HG02981 (cell line): ENCODE data around the gene RAF1.

ENCODE experiments used
- ATAC-seq: cut with Tn5 transposase; IDR thresholded peaks from one replicate; pipeline ENCODE4 v1.9.1; 2021; ENCODE audit warnings: mild to moderate bottlenecking, moderate library complexity; ENCODE audit not compliant: unreplicated experiment

The RAF1 gene

DNA sequence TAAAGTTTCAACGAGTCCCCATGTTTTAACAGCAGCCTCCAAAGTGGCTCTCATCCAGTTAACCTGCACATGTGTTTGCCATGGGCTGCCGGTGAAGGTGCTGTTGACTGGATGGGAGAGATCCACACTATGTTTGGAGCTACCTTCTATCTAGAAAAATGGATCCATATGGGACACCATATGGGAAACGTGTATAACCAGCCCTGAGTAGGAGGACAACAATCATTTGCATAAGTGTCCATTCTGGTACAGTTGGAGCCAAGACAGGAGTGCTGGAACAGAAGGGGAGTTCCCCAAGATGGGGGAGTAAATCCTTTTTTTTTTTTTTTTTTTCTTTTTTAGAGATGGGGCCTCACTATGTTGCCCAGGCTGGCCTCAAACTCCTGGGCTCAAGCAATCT, 70.4 kb downstream of the RAF1 start:
- ATAC-seq: no peak

DNA sequence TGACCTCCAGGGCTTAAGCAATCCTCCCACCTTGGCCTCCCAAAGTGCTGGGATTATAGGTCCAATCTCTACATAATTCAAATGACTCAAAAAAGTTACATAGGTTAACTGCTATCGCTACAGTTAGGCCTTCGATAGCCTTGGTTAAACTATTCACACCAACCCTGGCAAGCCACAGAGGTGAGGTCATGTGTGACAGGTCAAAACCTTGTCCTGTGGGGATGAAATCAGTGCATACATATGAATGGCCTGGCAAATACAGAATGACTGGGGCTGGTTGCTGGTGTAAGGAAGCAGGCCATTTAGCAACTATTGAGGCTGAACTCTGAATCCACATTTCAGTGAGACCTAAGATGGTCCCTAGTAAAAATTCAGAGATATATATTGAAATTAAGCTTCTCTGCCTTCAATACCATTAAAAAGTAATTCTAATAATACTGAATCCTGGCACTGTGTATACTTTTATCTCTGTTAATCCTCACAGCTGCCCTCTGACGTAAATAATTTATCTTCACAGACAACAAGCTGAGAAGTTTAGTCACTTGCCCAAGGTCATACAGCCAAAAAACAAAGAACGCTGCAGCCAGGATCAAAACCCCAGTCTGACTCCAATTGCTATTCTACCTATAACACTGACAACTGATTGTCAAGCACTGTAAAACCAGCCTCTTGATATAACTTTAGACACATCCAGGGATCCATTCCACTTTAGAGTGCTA, 71.8 kb downstream of the RAF1 start:
- no peak for ATAC-seq

DNA sequence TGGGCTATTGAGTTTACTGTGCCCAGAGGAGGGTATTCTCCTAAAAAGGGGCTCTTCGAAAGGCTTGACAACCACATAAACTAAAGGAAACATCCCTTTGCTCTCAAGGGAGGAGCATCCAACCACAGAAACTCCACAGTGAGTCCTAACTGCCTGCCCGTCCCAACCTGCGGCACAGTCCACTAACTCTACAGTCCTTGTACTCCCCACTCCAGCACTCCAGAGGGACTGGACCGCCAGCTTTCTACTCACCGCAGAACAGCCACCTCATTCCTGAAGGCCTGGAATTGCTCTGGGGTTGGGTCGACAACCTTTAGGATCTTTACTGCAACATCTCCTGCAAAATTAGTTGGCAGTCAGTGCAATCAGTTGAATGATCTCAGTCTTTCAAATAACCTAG, 72.5 kb downstream of the RAF1 start:
- ATAC-seq: no peak

DNA sequence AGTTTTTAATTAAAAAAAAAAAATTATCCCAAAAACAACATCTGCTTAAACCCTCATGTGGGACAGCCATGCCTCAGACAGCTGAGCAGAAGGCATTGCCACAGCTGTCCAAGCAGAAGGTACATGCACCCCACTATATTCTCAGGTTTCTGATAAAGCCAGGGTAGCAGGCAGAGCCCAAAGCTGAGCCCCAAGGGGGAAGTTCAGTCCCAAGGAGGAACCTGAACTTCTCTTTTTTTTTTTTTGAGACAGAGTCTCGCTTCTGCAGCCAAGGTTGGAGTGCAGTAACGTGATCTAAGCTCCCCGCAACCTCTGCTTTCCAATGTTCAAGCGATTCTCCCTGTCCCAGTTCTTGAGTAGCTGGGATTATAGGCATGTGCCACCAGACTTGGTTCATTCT, 73.8 kb downstream of the RAF1 start:
- no peak for ATAC-seq

DNA sequence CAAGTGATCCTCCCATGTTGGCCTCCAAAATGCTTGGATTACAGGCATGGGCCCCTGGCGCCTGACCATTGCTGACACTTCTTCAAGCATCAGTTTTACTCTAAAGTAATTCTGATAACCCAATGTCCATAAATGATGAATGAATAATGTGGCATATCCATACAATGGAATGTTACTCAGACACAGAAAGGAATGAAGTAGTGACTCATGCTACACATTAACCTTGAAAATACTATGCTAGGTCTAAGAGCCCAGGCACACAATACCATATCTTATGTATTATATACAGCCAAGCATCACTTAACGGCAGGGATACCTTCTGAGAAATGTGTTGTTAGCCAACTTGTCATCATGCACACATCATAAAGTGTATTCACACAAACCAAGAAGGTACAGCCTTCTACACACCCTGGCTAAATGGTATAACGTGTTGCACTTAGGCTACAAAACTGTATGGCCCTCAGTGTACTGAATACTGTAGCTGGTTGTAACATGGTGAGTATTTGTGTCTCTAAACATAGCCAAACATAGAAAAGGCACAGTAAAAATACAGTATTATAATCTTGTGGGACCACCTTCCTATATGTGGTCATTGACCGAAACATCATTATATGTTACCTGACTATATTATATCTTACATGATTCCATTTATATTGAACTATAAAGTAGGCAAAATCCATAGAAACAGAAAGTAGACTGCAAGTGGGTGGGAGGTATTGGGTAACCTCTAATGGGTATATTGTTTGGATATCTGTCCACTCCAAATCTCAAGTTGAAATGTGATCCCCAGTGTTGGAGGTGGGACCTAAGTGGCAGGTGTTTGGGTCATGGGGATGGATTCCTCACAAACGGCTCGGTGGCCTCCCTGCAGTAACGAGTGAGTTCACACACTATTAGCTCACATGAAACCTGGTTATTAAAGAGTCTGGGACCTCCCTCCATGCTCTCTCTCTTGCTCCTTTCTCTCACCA, 75.6 kb downstream of the RAF1 start:
- no peak for ATAC-seq

DNA sequence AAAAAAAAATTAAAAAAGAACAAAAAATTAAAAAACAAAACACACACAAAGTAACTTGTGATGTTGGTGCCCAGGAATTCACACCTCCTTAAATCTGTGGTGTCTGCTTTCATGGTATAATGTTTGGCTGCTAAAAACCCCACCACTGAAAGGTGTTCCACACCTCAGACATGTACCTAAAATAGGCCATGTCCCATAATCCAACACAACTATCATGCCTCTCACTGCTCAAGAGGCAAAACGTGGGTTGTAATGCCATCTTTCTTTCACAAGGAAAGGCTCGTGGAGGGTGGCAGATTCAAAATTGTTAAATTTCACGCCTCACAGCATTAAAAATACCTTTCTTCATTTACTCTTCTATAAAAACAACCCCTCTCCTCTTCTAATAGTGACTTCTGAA, 77.5 kb downstream of the RAF1 start:
- ATAC-seq: no peak

DNA sequence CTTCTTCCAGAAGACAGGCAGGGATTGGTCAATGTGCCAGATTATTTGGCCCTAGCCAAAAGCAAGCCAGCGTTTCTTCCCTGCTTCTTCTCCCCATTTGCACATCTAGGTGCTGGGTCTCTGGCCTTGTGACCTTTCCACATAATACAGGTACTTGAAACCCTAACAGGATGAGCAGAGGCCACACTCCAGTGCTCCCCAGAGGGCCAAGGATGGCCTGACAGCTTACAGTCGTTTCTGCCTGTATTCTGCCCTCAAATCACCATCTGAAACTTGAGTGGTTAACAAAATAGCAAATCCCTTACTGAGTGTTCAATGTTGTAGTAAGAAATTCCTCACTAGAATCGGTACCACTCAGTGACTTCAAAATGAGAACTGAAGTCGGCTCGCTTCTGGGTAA, 77.9 kb downstream of the RAF1 start:
- ATAC-seq: peak; percentile 61

DNA sequence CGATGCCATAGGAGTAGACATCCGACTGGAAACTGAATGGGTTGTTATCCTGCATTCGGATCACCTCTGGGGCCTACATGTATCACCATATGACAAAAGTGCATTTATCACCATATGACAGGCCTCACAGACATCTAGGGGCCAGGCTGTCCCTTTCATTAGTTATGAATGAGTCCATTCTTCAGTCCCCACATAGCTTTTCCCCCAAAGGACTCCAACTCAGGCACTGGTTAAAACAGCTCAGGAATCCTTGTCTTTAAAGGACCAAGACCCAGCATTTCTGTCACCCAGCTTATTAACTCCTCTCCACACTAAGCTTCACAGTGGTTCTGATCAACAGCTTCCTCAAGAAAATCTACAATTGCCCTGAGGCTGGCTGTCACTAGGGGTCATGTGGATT, 78.7 kb downstream of the RAF1 start:
- no peak for ATAC-seq

DNA sequence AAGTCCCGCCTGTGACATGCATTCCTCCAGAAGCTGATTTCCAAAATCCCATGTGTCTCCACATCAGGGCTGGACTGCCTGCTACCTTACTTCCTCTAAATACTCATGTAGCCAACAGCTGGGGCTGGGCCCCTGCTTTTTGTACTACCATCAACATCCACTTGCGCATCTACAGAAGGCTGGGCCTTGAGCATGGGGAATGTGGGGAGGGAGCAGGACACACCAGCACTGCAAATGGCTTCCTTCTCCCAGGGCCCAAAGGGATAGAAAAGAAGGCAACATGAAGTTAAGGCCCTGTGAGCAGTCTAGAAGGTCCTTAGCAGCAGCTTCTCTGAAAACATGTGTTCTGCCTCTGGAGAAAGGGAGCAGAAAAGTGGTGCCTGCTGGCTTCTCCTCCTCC, 79.8 kb downstream of the RAF1 start:
- no peak for ATAC-seq

DNA sequence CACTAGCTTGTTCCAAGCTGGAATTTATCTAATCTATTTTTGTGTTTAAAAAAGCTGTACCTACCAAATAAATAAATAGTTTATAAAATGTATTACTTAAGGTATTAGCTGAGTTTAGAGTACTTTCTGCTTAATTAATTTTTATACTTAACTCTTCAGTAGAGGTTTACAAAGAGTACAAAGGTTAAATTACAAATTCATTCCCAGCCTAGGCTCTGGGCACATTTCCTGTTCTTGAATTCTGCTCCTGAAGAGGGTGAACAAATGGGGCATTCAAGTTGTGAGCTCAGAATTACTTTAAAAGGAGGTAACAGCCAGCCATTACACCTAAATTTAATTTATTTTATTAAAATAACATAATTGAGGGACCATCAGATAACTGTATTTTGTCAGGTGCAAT, 80.6 kb downstream of the RAF1 start:
- no peak for ATAC-seq

DNA sequence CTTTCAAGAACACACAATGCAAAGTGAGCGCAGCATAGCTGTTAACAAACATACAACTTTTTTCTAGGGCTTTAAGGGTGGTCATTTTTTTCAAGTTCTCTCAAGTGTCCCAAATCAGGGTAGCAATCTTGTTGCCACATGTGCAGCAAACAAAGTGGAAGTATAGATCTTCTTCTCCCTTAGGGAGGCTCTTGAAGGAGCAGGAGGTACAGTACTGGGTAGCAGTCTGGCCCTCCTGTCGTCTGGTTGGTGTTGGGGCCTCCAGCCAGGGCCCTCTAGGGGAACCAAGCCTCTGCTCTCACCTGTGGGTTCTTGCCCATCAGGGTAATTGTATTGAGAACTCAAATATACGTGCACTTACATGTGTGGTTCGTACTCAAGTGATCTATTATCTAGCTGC, 81.2 kb downstream of the RAF1 start:
- no peak for ATAC-seq

DNA sequence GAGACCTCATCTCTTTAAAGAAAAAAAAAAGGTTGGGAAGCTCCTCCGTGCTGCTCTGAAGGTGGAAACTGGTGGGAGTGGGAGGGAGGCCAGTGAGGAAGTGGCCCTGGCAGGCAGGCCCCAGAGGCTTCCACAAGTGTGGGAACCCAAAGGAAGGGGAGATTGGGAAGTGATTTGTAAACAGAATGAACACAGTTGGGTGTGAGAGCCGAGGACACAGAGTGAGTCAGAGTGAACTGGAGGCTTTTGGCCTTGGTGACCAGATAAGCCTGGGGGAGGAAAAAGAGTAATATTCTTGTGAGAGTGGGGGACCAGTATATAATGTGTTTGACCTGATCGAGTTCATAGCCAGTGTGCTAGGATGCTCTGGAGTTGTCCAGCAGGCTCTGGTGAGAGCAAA, 84.0 kb downstream of the RAF1 start:
- ATAC-seq: no peak

DNA sequence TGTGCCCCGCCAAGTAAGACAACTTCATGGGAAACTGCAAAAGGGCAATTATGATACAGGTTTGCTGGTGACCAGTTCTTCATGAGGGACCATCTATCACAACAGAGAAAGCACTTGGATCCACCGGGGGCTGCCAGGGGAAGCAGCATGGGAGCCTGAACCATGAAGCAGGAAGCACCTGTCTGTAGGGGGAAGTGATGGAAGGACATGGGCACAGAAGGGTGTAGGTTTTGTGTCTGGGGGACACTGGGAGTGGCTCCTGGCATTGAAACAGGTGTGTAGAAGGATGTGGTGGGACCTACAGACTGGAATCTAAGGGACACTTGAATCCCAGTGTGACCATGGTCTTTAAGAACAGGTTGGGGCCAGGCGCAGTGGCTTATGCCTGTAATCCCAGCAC, 84.5 kb downstream of the RAF1 start:
- no peak for ATAC-seq

DNA sequence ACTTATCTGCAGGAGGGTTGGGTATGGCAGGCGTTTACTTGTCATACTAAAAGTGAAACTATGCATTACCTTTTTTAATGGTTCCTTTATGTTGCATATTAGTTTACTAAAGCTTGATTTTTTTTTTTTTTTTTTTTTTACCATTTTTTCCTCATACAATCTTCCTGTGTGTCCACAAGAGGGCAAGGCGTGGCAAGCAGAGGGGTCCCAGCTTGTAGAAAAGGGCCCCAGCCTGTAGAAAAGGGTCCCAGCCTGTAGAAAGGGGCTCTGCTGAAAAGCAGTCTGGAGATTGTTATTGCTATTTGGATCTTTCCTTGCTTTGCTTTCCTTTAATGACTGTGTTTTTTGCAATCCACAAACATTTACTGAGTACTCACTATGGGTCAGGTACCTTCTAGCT, 85.2 kb downstream of the RAF1 start:
- no peak for ATAC-seq

DNA sequence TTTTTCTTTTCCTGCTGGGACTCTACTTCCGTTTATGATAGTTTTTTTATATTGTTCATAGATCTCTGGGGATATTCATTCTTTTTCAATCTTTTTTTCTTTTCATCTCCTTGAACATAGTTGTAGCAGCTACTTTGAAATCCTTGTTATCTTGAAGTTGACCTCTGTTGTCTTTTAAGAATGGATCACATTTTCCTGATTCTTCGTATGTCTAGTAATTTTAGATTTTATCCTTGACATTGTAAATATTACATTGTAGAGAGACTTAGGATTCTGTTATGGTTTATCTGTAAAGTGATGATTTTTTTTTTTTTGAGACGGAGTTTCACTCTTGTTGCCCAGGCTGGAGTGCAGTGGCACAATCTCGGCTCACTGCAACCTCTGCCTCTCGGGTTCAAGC, 86.5 kb downstream of the RAF1 start:
- ATAC-seq: no peak

DNA sequence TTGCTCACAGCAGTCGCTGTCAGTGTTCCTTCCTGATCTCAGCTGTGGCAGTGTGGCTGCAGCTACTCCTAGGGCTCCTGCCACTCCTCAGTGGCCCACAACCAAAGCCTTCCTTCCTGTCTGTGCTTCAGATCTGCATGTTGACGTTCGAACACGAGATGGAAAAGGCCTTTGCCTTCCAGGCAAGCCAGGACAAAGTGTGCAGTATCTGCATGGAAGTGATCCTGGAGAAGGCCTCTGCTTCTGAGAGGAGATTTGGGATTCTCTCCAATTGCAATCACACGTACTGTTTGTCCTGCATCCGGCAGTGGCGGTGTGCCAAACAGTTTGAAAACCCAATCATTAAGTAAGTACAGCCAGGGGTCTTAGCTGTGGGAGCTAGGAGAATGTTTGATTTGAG, 89.3 kb downstream of the RAF1 start:
- no peak for ATAC-seq

DNA sequence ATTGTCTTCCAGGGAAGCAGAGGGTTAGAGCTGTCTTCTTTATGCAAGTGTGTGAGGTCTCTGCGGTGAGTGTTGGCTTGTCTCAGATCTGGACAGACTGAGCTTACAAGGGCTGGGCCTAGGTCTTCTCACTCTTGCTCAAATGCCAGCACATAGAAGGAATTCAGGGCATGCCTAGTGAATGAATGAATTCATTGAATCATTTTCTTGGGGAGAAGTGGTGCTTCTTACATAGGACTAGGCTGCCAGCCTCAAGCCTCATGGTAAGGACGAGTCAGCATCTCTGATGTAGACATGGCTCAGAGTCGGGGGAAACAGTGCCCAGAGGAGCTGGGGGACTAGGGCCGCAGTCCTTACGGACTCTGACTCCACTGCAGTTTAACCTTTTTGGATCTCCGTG, 89.8 kb downstream of the RAF1 start:
- ATAC-seq: no peak

DNA sequence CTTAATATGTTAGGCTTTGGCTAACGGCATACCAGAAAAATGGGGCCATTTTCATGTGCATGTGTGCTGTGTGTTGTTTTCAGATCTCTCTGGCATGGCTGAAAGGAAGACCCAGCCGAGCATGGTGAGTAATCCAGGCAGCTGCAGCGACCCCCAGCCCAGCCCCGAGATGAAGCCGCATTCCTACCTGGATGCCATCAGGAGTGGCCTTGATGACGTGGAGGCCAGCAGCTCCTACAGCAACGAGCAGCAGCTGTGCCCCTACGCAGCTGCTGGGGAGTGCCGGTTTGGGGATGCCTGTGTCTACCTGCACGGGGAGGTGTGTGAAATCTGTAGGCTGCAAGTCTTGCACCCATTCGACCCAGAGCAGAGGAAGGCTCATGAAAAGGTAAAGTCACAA, 91.9 kb downstream of the RAF1 start:
- ATAC-seq: no peak

DNA sequence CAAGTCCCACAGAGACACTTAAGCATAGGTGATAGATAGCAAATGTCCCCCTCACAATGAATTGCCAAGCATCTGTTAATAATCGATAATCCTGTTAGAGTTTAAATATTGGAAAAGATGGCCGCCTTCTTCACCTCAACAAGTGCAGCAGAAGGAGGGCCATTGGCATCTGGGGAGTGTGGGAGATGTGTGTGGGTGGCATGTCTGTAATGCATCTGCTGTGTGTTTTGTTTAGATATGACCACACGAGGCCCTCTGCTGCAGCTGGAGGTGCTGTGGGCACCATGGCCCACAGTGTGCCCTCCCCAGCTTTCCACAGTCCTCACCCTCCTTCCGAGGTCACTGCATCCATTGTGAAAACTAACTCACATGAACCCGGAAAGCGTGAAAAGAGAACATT, 94.1 kb downstream of the RAF1 start:
- no peak for ATAC-seq

DNA sequence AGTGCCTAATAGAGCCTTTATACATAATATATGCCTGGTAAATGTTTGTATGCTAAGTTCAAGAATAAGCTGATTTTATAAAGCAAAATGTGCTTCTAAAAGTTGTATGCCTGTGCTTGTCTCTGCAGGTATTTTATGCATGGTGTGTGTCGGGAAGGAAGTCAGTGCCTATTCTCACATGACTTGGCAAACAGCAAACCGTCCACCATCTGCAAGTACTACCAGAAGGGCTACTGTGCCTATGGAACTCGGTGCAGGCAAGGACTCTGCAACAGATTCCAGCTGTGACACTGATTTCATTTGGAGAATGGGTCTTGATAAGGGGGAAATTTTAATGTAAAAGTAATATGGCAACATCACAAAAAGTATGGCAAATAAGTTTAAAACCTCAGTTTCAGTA, 95.2 kb downstream of the RAF1 start:
- no peak for ATAC-seq

DNA sequence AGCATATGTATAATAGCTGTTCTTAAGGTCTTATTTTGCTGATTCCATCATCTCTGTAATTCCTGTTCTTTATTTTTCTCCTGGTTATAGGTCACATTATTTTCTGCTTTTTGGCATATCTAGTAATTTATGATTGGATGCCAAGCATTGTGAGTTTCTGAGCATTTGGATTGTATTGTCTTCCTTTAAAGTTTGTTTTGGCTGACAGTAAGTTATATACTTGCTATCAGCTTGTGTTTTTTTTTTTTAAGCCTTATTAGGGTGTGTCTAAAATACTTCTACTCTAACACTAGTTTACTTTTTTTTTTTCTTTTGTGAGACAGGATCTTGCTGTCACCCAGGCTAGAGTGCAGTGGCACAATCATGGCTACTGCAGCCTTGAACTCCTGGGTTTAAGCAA, 96.9 kb downstream of the RAF1 start:
- no peak for ATAC-seq

DNA sequence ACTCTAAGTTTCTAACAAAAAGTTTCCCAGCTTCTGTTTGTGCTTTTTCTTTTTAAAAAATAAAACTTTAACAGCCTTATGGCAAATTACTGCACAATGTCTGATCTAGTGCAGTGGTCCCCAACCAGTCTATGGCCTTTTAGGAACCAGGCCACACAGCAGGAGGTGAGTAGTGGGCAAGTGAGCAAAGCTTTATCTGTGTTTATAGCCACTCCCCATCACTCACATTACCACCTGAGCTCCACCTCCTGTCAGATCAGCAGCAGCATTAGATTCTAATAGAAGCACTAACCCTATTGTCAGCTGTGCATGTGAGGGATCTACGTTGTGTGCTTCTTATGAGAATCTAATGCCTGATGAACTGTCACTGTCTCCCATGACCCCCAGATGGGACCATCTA, 101.5 kb downstream of the RAF1 start:
- ATAC-seq: no peak
